Stimulated activated CD4-positive, alpha-beta T cell treated with anti-CD3 and anti-CD28 coated beads, Interleukin-4, amount 100 ng/mL, for 24 hours (primary cell): ENCODE measurements around the gene CRIM1.

ENCODE experiments used
- DNase-seq: peaks from one replicate; pipeline ENCODE4 v3.0.0-alpha.2; 2020

The CRIM1 gene

GRCh38 chr2:36534275-36534799 is 178.8 kb downstream of the CRIM1 start:
- no peak for DNase-seq

- DNase-seq = no peak
These were observed 179.5 kb downstream of the CRIM1 start for GRCh38 chr2:36535099-36535498.

GRCh38 chr2:36536776-36537175 is 181.2 kb downstream of the CRIM1 start:
- no peak for DNase-seq

- no peak for DNase-seq
These were observed 182.8 kb downstream of the CRIM1 start for GRCh38 chr2:36538335-36538734.

GRCh38 chr2:36539631-36540030 is 184.1 kb downstream of the CRIM1 start:
- DNase-seq = no peak

- DNase-seq = no peak
These were observed 185.6 kb downstream of the CRIM1 start for GRCh38 chr2:36540986-36541754.

- DNase-seq = no peak
These were observed 186.5 kb downstream of the CRIM1 start for GRCh38 chr2:36541891-36542595.

GRCh38 chr2:36544638-36545338 is 189.2 kb downstream of the CRIM1 start:
- no peak for DNase-seq

- DNase-seq = no peak
These were observed 190.4 kb downstream of the CRIM1 start for GRCh38 chr2:36545871-36546416.

DNA sequence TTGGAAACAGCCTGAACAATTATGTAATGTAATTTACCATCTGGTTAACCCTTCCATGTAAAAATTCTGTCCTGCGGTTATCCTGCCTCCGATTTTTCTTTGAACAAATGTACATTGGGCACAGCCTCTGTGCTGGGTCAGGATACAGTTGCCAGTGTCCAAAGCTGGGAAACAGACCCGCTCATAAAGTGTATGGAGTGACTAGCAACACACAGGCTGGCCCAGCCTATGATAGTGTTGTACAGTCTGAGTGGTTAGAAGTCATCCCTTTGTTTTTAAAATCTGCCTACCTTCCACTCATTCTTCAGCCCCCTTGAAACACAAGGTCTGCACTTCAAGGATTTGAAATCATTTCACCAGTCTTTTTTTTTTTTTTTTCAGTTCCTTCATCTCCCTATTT is 192.3 kb downstream of the CRIM1 start:
- DNase-seq = no peak

DNA sequence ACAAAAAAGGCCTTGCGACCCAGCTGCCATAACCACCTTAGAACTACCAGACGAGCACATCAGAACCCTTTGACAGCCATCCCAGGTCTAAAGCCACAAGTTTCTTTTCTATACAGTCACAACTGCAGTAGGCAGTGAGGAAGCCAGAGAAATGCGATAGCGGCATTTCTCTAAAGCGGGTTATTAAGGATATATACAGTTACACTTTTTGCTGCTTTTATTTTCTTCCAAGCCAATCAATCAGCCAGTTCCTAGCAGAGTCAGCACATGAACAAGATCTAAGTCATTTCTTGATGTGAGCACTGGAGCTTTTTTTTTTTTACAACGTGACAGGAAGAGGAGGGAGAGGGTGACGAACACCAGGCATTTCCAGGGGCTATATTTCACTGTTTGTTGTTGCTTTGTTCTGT is 193.6 kb downstream of the CRIM1 start:
- no peak for DNase-seq

DNA sequence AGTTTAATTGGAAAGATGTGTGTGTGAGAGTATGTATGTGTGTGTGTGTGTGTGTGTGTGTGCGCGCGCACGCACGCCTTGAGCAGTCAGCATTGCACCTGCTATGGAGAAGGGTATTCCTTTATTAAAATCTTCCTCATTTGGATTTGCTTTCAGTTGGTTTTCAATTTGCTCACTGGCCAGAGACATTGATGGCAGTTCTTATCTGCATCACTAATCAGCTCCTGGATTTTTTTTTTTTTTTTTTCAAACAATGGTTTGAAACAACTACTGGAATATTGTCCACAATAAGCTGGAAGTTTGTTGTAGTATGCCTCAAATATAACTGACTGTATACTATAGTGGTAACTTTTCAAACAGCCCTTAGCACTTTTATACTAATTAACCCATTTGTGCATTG is 194.4 kb downstream of the CRIM1 start:
- DNase-seq = no peak

DNA sequence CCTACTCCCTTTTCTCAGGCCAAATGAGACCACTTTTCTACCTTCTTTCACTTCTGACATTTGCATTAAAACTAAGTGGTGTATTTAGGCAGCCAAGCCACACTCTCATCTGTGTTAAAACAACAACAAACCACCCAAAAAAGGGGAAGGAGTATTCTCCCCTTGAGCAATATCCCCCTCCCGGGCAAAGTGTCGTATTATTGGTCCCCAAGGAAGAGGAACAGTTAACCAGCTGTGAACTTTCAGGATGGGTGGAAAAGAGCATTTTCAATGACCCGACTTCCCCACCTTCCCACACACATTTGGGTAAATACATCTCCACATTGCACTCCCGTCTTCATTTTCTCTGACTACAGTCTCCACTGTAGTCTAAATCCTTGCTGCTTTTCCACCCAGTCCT is 198.1 kb downstream of the CRIM1 start:
- no peak for DNase-seq

DNA sequence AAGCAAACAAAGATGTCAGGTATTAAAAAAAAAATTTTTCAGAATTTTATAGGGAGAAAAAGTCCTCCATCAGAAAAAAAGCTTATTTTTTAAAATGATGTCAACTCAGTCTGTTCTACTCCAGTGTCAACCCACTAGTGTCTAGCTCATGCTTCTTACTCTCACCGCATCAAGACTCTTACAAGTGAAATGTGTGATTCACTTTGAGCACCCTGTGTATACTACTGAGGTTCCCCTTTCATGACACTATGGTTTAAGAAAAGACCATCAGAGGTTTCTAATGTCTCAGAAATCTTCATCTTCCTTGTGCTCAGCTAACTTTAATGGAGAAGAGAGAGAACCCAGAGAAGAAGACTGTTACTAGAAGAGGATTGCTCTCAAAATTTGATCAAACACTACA is 199.0 kb downstream of the CRIM1 start:
- DNase-seq = no peak

GRCh38 chr2:36555789-36556188 is 200.2 kb downstream of the CRIM1 start:
- DNase-seq = no peak

DNA sequence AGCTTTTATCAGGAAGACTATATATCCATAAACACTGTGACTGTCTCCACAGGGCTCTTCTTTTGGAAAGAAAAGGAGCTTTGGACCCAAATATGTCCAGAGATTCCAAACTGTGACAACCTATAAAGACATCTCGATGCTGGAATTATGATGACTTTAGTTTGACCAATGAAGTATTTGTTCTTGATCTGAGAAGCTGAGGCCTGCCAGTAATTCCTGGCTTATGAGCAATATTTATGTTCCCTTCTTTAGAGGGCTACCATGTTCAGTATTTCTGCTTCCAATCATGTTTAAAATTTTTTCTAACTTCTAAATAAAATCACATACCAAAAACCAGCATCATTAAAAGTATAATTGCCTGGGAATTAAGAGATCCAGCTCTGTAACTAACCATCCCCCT is 201.3 kb downstream of the CRIM1 start:
- DNase-seq = no peak

DNA sequence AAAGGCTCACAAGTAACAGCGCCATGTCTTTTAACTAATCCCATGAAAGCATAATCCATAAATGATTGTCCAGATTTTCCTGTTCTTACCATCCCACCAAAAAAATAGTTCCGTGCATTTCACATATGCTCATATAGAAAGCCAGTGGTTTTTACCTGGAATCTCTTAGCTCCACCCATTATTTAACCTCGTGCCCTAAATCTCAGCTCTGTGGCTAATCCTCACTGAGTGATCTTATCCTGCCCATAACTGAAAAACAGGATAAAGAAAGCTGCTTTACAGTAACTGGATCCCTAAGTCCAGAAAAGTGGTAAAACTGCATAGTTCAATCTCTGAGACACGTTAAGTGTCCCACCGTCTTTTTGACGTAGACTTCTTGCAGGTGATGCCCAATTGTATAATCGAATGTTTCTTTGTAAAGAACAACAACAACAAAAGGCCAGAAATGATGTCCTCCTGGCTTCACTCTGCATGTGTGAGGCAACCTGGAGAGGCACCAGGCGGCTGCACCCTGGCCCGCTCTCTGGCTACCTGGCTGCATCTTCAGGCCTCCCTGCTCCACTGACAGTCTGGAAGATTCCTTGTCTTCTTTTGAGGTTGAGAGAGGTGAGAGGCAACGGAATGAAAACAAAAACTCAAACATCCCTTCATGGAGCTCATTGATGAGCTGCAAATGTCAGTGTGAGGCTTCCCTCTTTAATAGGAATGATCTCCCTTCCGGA is 203.8 kb downstream of the CRIM1 start:
- no peak for DNase-seq

DNA sequence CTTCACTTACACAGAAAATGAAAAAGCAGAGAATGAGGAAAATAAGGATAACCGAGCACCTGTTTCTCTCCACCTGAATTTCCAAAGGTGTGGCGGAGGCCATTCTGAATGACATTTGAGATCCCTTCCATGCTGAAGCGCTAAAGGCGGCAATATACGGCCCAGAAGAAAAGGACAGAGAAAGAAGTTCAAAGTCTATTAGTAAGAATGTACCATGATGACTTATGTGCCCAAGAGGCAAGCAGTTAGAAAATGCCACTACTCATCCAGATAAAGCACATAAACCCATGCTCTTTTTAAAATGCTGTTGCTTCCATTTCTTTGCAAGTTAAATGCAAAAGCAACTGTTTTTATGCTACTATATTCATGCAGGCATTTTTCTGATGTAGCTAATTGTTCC is 205.1 kb downstream of the CRIM1 start:
- no peak for DNase-seq

DNA sequence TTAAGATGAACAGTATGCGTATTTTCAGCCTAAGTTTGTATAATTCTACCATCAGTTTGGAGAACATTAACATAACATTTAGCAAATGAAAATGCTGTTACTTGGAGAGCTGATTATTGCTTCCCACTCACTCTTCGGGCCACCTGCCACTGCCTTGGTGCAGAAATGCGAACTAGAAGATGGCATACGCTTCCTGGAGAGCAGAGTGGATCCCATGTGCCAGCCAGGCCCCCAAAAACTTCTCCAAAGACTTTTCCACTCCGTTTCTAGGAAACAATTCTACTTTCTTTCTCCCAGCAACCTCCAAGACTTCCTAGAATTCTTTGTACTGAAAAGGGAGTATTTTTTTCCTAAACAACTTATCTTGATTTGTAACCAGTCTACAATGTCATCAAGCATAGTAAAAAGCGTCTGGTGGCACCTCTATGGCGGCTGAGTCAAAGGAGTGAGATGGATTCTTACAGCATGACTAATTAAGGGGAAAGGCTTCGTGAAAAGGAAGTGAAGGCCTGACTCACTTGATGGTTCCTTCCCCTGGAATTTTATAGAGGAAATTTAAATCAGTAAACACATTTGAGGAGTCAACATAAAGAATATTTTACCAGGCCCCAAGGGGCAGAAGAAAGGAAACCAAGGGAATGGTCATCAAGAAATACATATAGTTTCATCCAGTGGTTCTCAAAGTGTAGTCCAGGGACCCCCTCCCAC is 205.8 kb downstream of the CRIM1 start:
- DNase-seq = no peak

- no peak for DNase-seq
These were observed 206.7 kb downstream of the CRIM1 start for GRCh38 chr2:36562240-36562639.

DNA sequence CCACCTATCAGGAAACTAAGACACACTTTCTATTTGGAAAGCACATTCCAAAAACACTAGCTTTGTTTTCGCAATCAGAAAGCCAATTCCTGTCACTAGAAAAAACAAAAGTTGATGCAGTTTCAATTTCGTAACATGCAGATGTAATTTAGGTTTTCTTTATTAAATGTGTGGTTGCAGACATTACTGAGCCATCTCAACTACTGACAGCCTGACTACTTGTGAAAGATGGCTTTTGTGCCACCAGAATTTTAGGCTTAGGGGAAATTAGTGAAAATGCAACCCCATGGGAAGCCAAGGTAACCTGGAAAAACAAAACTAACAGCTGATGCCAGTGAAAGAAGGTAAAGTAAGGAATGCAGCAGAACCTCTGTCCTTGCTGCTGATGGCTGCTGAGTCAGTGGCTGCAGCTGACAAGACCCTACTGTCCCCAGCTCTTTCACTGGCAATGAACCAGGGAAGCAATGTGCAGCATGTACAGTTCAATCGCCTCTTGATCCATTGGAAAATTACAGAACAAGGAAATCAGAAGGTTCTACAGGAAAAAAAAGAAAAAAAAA is 207.5 kb downstream of the CRIM1 start:
- no peak for DNase-seq
